ENCODE results near the gene PROSER2. TPM values are rescaled to one million over a fixed set of nuclear protein-coding genes. Genes with fewer than 3 reads are reported as not detected.

Gene PROSER2
- total RNA-seq, 1 donor from 2014 or later: 7.1 TPM

GRCh38 chr10:11908991-11909390 lies 85.8 kb downstream of the PROSER2 start:
- TF ChIP-seq CTCF (IDR thresholded peaks at IDR 0.05): no peak
- H3K9me3 Mint-ChIP-seq (ENCODE audit: unreplicated experiment): no peaks in the 10 kb centered on the region
- H3K4me1 Mint-ChIP-seq (ENCODE audit: unreplicated experiment): no peaks in the 10 kb centered on the region
- no peaks in the 10 kb centered on the region for H3K36me3 Mint-ChIP-seq (ENCODE audit: unreplicated experiment)
- no peaks in the 10 kb centered on the region for H3K27me3 Mint-ChIP-seq (ENCODE audit: unreplicated experiment)
- H3K4me3 Mint-ChIP-seq (ENCODE audit: unreplicated experiment): no peak overlapping the region
- H3K27ac Mint-ChIP-seq (ENCODE audit: unreplicated experiment): no peak overlapping the region
- no peak for DNase-seq (ENCODE audit: extremely low spot score, unreplicated experiment)

- TF ChIP-seq CTCF (IDR thresholded peaks at IDR 0.05): no peak
- no peak overlapping the region for H3K27ac Mint-ChIP-seq (ENCODE audit: unreplicated experiment)
These were observed 86.5 kb downstream of the PROSER2 start for GRCh38 chr10:11909618-11910017.

GRCh38 chr10:11910102-11910501 lies 86.9 kb downstream of the PROSER2 start:
- Mint-ChIP-seq H3K27ac (ENCODE audit: unreplicated experiment) (no peak overlapping the region), H3K36me3 (ENCODE audit: unreplicated experiment) (no peaks in the 10 kb centered on the region), H3K4me1 (ENCODE audit: unreplicated experiment) (no peaks in the 10 kb centered on the region), H3K4me3 (ENCODE audit: unreplicated experiment) (no peak overlapping the region), H3K9me3 (ENCODE audit: unreplicated experiment) (no peaks in the 10 kb centered on the region), H3K27me3 (ENCODE audit: unreplicated experiment) (no peaks in the 10 kb centered on the region)
- DNase-seq (ENCODE audit: extremely low spot score, unreplicated experiment): no peak
- no peak for TF ChIP-seq CTCF (IDR thresholded peaks at IDR 0.05)

More at GRCh38 chr10:11909618-11910017, 86.5 kb downstream of the PROSER2 start:
- Mint-ChIP-seq H3K27me3 (ENCODE audit: unreplicated experiment) (no peaks in the 10 kb centered on the region), H3K4me1 (ENCODE audit: unreplicated experiment) (no peaks in the 10 kb centered on the region), H3K9me3 (ENCODE audit: unreplicated experiment) (no peaks in the 10 kb centered on the region), H3K4me3 (ENCODE audit: unreplicated experiment) (no peak overlapping the region), H3K36me3 (ENCODE audit: unreplicated experiment) (no peaks in the 10 kb centered on the region)
- DNase-seq (ENCODE audit: extremely low spot score, unreplicated experiment): no peak

- Mint-ChIP-seq H3K9me3 (ENCODE audit: unreplicated experiment) (no peaks in the 10 kb centered on the region), H3K27me3 (ENCODE audit: unreplicated experiment) (no peaks in the 10 kb centered on the region), H3K36me3 (ENCODE audit: unreplicated experiment) (no peaks in the 10 kb centered on the region), H3K4me3 (ENCODE audit: unreplicated experiment) (no peak overlapping the region), H3K27ac (ENCODE audit: unreplicated experiment) (no peak overlapping the region), H3K4me1 (ENCODE audit: unreplicated experiment) (peaks cover 3% of the 10 kb centered on the region)
- no peak for TF ChIP-seq CTCF (IDR thresholded peaks at IDR 0.05)
- no peak for DNase-seq (ENCODE audit: extremely low spot score, unreplicated experiment)
These were observed 90.0 kb downstream of the PROSER2 start for GRCh38 chr10:11913079-11913641.

- no peaks in the 10 kb centered on the region for H3K9me3 Mint-ChIP-seq (ENCODE audit: unreplicated experiment)
- H3K36me3 Mint-ChIP-seq (ENCODE audit: unreplicated experiment): peaks cover 32% of the 10 kb centered on the region
- no peaks in the 10 kb centered on the region for H3K27me3 Mint-ChIP-seq (ENCODE audit: unreplicated experiment)
- H3K27ac Mint-ChIP-seq (ENCODE audit: unreplicated experiment): no peak overlapping the region
- DNase-seq (ENCODE audit: extremely low spot score, unreplicated experiment): peak; percentile 49
- no peak overlapping the region for H3K4me3 Mint-ChIP-seq (ENCODE audit: unreplicated experiment)
- peaks cover 3% of the 10 kb centered on the region for H3K4me1 Mint-ChIP-seq (ENCODE audit: unreplicated experiment)
- no peak for TF ChIP-seq CTCF (IDR thresholded peaks at IDR 0.05)
These were observed 95.2 kb downstream of the PROSER2 start for GRCh38 chr10:11918384-11918783.

All from osteocyte (in vitro differentiated cells).